HEK293T (cell line): ENCODE results near the gene SLC5A9.

Experiments used
- CTCF ChIA-PET: fragments of 350-600 bp; formaldehyde crosslinking; extraction: SDS; loops from one replicate; lab custom pipeline; 2021; ENCODE audit warnings: antibody characterized with exemption, inconsistent platforms; lab: Yijun Ruan, JAX
- POLR2A ChIA-PET: fragments of 350-600 bp; formaldehyde crosslinking; extraction: SDS; loops from one replicate; lab custom pipeline; 2020; ENCODE audit warnings: antibody characterized with exemption, inconsistent platforms; lab: Yijun Ruan, JAX
- DNase-seq: peaks from one replicate; pipeline ENCODE4 v3.0.0; 2012; ENCODE audit warnings: mixed read lengths; ENCODE audit errors: extremely low spot score
- ARNT ChIP-seq: fragments of 450-650 bp; IDR thresholded peaks from 2 replicates; pipeline ENCODE4 v1.6.1; 2017; ENCODE audit warnings: mild to moderate bottlenecking
- BHLHE40 ChIP-seq: fragments of 450-650 bp; IDR thresholded peaks from 2 replicates; pipeline ENCODE4 v1.6.1; 2016; ENCODE audit warnings: mild to moderate bottlenecking, moderate library complexity, borderline replicate concordance
- CTBP1 ChIP-seq: fragments of 450-650 bp; IDR thresholded peaks from 2 replicates; pipeline ENCODE4 v1.6.1; 2016; ENCODE audit warnings: borderline replicate concordance
- ELF4 ChIP-seq: fragments of 450-650 bp; IDR thresholded peaks from 2 replicates; pipeline ENCODE4 v1.6.1; 2017; ENCODE audit warnings: antibody characterized with exemption
- FOXA1 ChIP-seq: fragments of 450-650 bp; IDR thresholded peaks from 2 replicates; pipeline ENCODE4 v1.6.1; 2016; ENCODE audit warnings: mild to moderate bottlenecking
- FOXK2 ChIP-seq: fragments of 450-650 bp; IDR thresholded peaks from 2 replicates; pipeline ENCODE4 v1.6.1; 2016; ENCODE audit warnings: mild to moderate bottlenecking
- FOXM1 ChIP-seq: fragments of 450-650 bp; IDR thresholded peaks from 2 replicates; pipeline ENCODE4 v1.6.1; 2017; ENCODE audit warnings: mild to moderate bottlenecking, borderline replicate concordance
- HDGF ChIP-seq: fragments of 450-650 bp; IDR thresholded peaks from 2 replicates; pipeline ENCODE4 v1.6.1; 2017; ENCODE audit warnings: antibody characterized with exemption, borderline replicate concordance
- L3MBTL2 ChIP-seq: fragments of 450-650 bp; conservative IDR thresholded peaks from 2 replicates; pipeline ENCODE4 v1.6.1; 2016; ENCODE audit warnings: mild to moderate bottlenecking
- LEF1 ChIP-seq: fragments of 450-650 bp; IDR thresholded peaks from 2 replicates; pipeline ENCODE4 v1.6.1; 2017; ENCODE audit warnings: mild to moderate bottlenecking, borderline replicate concordance
- NFRKB ChIP-seq: fragments of 450-650 bp; IDR thresholded peaks from 2 replicates; pipeline ENCODE4 v1.6.1; 2016; ENCODE audit warnings: mild to moderate bottlenecking, moderate library complexity
- PKNOX1 ChIP-seq: fragments of 450-650 bp; IDR thresholded peaks from 2 replicates; pipeline ENCODE4 v1.6.1; 2016
- SP1 ChIP-seq: fragments of 450-650 bp; IDR thresholded peaks from 2 replicates; pipeline ENCODE4 v1.6.1; 2017
- SUZ12 ChIP-seq: fragments of 450-650 bp; IDR thresholded peaks from 2 replicates; pipeline ENCODE4 v1.6.1; 2016; ENCODE audit warnings: mild to moderate bottlenecking
- TARDBP ChIP-seq: fragments of 450-650 bp; IDR thresholded peaks from 2 replicates; pipeline ENCODE4 v1.6.1; 2016
- ZNF384 ChIP-seq: fragments of 450-650 bp; IDR thresholded peaks from 2 replicates; pipeline ENCODE4 v1.6.1; 2016

SLC5A9 gene

GRCh38 chr1:48202030-48202752 lies 20.3 kb upstream of the SLC5A9 start:
- no peak for TF ChIP-seq ARNT
- no peak for TF ChIP-seq L3MBTL2
- no peak for TF ChIP-seq SUZ12
- TF ChIP-seq LEF1: no peak
- TF ChIP-seq FOXK2: no peak
- no peak for TF ChIP-seq CTBP1
- TF ChIP-seq FOXM1: no peak
- TF ChIP-seq ELF4: no peak
- peak; percentile 68 for DNase-seq
- CTCF ChIA-PET: interaction anchor here (1.2 to 2.9 kb wide), 2 partner anchors 92 to 108 kb away, joined by 5 to 25 read pairs; no protein-coding TSS in a partner anchor

GRCh38 chr1:48203287-48203900 lies 19.1 kb upstream of the SLC5A9 start:
- TF ChIP-seq NFRKB (no peak), PKNOX1 (no peak), ARNT (no peak)
- ChIA-PET POLR2A (interaction anchor here (0.8 kb wide), 1 partner anchor 94 kb away, joined by 3 read pairs; no protein-coding TSS in a partner anchor), CTCF (interaction anchor here (0.6 to 2.9 kb wide), 8 partner anchors 59 to 477 kb away, joined by 3 to 25 read pairs (median 3); no protein-coding TSS in a partner anchor)
- DNase-seq: peak; percentile 45

More at GRCh38 chr1:48202030-48202752, 20.3 kb upstream of the SLC5A9 start:
- POLR2A ChIA-PET: no interaction called here

- DNase-seq: no peak
- TF ChIP-seq SUZ12 (no peak), SP1 (no peak), ZNF384 (no peak), FOXK2 (no peak), FOXA1 (no peak), CTBP1 (no peak), FOXM1 (no peak), PKNOX1 (no peak), NFRKB (no peak), ARNT (no peak), HDGF (no peak), TARDBP (no peak)
- CTCF ChIA-PET: interaction anchor here (1.6 kb wide), 1 partner anchor 96 kb away, joined by 5 read pairs; no protein-coding TSS in a partner anchor
- POLR2A ChIA-PET: no interaction called here
These were observed 17.0 kb upstream of the SLC5A9 start for GRCh38 chr1:48205522-48205921.

- ChIA-PET CTCF (interaction anchor here (1.6 kb wide), 1 partner anchor 97 kb away, joined by 5 read pairs; no protein-coding TSS in a partner anchor), POLR2A (no interaction called here)
- no peak for DNase-seq
- no peak for TF ChIP-seq L3MBTL2
- no peak for TF ChIP-seq SP1
- TF ChIP-seq FOXA1: no peak
- no peak for TF ChIP-seq NFRKB
- TF ChIP-seq ARNT: no peak
- no peak for TF ChIP-seq ZNF384
- no peak for TF ChIP-seq FOXK2
- no peak for TF ChIP-seq CTBP1
- no peak for TF ChIP-seq BHLHE40
These were observed 16.1 kb upstream of the SLC5A9 start for GRCh38 chr1:48206371-48206770.

- POLR2A ChIA-PET: no interaction called here
- TF ChIP-seq SUZ12 (no peak), NFRKB (no peak), CTBP1 (no peak), TARDBP (no peak), L3MBTL2 (no peak), SP1 (no peak), PKNOX1 (no peak), FOXK2 (no peak), BHLHE40 (no peak), ARNT (no peak), FOXM1 (no peak), ZNF384 (no peak), LEF1 (no peak), HDGF (no peak), ELF4 (no peak), FOXA1 (no peak)
- no peak for DNase-seq
- CTCF ChIA-PET: interaction anchor here (1.6 kb wide), 1 partner anchor 98 kb away, joined by 5 read pairs; no protein-coding TSS in a partner anchor
These were observed 15.4 kb upstream of the SLC5A9 start for GRCh38 chr1:48207131-48207530.

GRCh38 chr1:48207536-48208075 lies 14.9 kb upstream of the SLC5A9 start:
- ChIA-PET POLR2A (no interaction called here), CTCF (no interaction called here)

More at GRCh38 chr1:48207536-48208075, 14.9 kb upstream of the SLC5A9 start:
- no peak for DNase-seq
- no peak for TF ChIP-seq LEF1
- TF ChIP-seq TARDBP: no peak
